Thyroid gland (tissue), 4 donors: Measurements from ENCODE around the gene WDR6.

ENCODE experiments used
- CTCF ChIP-seq, 6 experiments: fragments of 200-600 bp in 3 of 6; fragments of 450-650 bp in 3 of 6; sonication (generic) in 3 of 6; IDR thresholded peaks; one replicate each; pipeline ENCODE4 v1.5.1; 2016 to 2019; ENCODE audit warnings: antibody characterized with exemption in 6 of 6, mild to moderate bottlenecking in 2 of 6, inconsistent platforms in 1 of 6, moderate library complexity in 1 of 6
- POLR2A ChIP-seq, 2 donors: fragments of 450-650 bp; IDR thresholded peaks; one replicate each; pipeline ENCODE4 v1.6.1; 2017; ENCODE audit warnings: antibody characterized with exemption in 2 of 2, mild to moderate bottlenecking in 2 of 2, moderate library complexity in 1 of 2

GRCh38 chr3:49020330-49021212 lies 13.4 kb downstream of the WDR6 start:
- no peak for TF ChIP-seq CTCF (IDR thresholded peaks at IDR 0.05)
- TF ChIP-seq POLR2A (IDR thresholded peaks at IDR 0.05) = no peak
